Stomach (tissue), 4 donors: ENCODE results near the gene HBD.

Source experiments
- EP300 ChIP-seq: sonication (generic); formaldehyde crosslinking; IDR thresholded peaks from one replicate; pipeline ENCODE4 v1.6.1; 2017; ENCODE audit warnings: antibody characterized with exemption
- POLR2A ChIP-seq, 4 donors: fragments of 450-650 bp; IDR thresholded peaks; one replicate each; pipeline ENCODE4 v1.6.1; 2016; ENCODE audit warnings: antibody characterized with exemption in 4 of 4, control low read depth in 2 of 4, mild to moderate bottlenecking in 1 of 4, moderate library complexity in 1 of 4
- POLR2AphosphoS5 ChIP-seq, 3 donors: sonication (generic); formaldehyde crosslinking; IDR thresholded peaks; one replicate each; pipeline ENCODE4 v1.6.1; 2016; ENCODE audit warnings: antibody characterized with exemption in 3 of 3
- TF ChIP-seq, protein P1 (sequence below), 7 experiments: fragments of 450-650 bp in 4 of 7; fragments of 200-600 bp in 3 of 7; sonication (generic) in 3 of 7; IDR thresholded peaks; one replicate each; pipeline ENCODE4 v1.5.1; 2016 to 2019; ENCODE audit warnings: antibody characterized with exemption in 7 of 7, control low read depth in 2 of 7, mild to moderate bottlenecking in 1 of 7

DNA sequence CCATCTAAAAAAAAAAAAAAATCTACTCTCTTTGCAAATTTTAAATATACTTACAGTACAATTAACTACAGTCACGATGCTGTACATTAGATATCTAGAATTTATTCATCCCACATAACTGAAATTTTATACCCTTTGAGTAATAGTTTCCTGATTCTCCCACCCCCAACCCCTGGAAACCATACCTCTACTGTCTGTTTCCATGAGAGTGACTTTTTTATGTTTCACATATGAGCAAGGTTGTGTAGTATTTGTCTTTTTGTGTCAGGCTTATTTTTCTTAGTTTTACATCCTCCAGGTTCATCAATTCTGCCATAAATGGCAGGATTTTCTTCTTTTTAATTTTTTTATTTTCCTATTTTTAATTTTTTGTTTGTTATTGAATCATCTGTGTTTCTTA, 10.6 kb downstream of the HBD start:
- TF ChIP-seq POLR2AphosphoS5 (IDR thresholded peaks at IDR 0.05): no peak
- TF ChIP-seq, protein P1, sequence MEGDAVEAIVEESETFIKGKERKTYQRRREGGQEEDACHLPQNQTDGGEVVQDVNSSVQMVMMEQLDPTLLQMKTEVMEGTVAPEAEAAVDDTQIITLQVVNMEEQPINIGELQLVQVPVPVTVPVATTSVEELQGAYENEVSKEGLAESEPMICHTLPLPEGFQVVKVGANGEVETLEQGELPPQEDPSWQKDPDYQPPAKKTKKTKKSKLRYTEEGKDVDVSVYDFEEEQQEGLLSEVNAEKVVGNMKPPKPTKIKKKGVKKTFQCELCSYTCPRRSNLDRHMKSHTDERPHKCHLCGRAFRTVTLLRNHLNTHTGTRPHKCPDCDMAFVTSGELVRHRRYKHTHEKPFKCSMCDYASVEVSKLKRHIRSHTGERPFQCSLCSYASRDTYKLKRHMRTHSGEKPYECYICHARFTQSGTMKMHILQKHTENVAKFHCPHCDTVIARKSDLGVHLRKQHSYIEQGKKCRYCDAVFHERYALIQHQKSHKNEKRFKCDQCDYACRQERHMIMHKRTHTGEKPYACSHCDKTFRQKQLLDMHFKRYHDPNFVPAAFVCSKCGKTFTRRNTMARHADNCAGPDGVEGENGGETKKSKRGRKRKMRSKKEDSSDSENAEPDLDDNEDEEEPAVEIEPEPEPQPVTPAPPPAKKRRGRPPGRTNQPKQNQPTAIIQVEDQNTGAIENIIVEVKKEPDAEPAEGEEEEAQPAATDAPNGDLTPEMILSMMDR (IDR thresholded peaks at IDR 0.05): no peak
- TF ChIP-seq POLR2A (IDR thresholded peaks at IDR 0.05): no peak
- TF ChIP-seq EP300: no peak
